ENCODE data around the gene SLC44A3. TPM values are rescaled to one million over a fixed set of nuclear protein-coding genes. Genes with fewer than 3 reads are reported as not detected.

SLC44A3 gene
- total RNA-seq, 2 donors from 2014 or later, result 5.5 to 6.3 TPM

DNA sequence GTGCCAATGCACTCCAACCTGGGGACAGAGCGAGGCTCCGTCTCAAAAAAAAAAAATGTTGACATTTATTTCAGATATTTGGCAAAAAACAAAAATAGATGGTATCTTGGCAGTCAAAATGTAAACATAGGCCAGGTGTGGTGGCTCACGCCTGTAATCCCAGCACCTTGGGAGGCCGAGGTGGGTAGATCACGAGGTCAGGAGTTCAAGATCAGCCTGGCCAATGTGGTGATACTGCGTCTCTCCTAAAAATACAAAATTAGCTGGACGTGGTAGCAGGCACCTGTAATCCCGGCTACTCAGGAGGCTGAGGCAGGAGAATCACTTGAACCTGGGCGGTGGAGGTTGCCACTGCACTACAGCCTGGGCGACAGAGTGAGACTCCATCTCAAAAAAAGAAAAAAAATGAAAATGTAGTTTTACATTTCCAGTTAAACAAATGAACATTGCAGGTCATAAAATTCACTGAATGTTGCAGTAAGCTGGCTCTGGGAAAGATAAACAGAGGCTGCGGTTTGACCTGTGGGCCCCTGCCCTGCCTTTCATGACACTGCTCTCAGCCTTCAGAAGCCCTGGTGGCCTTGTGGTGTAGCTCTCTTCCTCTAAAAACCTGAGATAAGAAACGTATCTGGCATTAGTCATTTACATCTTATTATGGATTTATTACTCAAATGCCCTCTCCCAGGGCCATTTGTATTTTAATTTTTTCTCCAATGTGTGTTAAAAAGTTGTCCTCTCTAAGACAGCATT is 12.2 kb upstream of the SLC44A3 start:
- H3K27ac Mint-ChIP-seq, result no peak overlapping the region
- H3K4me1 ChIP-seq (ENCODE audit: control insufficient read depth, insufficient read depth, low read length), result peaks cover 14% of the 10 kb centered on the region
- peaks cover 13% of the 10 kb centered on the region for H3K9me3 ChIP-seq (ENCODE audit: control insufficient read depth, low read length)
- no peak overlapping the region for H3K9ac ChIP-seq (ENCODE audit: extremely low read depth, low read length, poor library complexity, severe bottlenecking)
- no peaks in the 10 kb centered on the region for H3K36me3 ChIP-seq (ENCODE audit: control insufficient read depth, insufficient read depth, low read length)
- no peak overlapping the region for H3K4me3 Mint-ChIP-seq
- H3K9me3 Mint-ChIP-seq, result peaks cover 12% of the 10 kb centered on the region
- TF ChIP-seq, protein P1, sequence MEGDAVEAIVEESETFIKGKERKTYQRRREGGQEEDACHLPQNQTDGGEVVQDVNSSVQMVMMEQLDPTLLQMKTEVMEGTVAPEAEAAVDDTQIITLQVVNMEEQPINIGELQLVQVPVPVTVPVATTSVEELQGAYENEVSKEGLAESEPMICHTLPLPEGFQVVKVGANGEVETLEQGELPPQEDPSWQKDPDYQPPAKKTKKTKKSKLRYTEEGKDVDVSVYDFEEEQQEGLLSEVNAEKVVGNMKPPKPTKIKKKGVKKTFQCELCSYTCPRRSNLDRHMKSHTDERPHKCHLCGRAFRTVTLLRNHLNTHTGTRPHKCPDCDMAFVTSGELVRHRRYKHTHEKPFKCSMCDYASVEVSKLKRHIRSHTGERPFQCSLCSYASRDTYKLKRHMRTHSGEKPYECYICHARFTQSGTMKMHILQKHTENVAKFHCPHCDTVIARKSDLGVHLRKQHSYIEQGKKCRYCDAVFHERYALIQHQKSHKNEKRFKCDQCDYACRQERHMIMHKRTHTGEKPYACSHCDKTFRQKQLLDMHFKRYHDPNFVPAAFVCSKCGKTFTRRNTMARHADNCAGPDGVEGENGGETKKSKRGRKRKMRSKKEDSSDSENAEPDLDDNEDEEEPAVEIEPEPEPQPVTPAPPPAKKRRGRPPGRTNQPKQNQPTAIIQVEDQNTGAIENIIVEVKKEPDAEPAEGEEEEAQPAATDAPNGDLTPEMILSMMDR (conservative IDR thresholded peaks at IDR 0.05), result peak; percentile 48
- DNase-seq, result no peak
- H3K4me1 Mint-ChIP-seq, result peaks cover 25% of the 10 kb centered on the region
- H3K4me3 ChIP-seq (ENCODE audit: low read length), result no peak overlapping the region
- H3K27me3 Mint-ChIP-seq (ENCODE audit: insufficient read depth), result peaks cover 6% of the 10 kb centered on the region
- no peak overlapping the region for H3K27ac ChIP-seq (ENCODE audit: low read depth, low read length)
- peaks cover 9% of the 10 kb centered on the region for H3K36me3 Mint-ChIP-seq (ENCODE audit: low read depth)
- H3K27me3 ChIP-seq (ENCODE audit: control insufficient read depth, insufficient read depth, low read length, poor library complexity, severe bottlenecking), result no peaks in the 10 kb centered on the region
- WGBS, 2 experiments (ENCODE audit: insufficient coverage in 1 of 2, insufficient read length in 1 of 2), result 83% methylated on average over 10 to 12 of the region's 12 CpGs

DNA sequence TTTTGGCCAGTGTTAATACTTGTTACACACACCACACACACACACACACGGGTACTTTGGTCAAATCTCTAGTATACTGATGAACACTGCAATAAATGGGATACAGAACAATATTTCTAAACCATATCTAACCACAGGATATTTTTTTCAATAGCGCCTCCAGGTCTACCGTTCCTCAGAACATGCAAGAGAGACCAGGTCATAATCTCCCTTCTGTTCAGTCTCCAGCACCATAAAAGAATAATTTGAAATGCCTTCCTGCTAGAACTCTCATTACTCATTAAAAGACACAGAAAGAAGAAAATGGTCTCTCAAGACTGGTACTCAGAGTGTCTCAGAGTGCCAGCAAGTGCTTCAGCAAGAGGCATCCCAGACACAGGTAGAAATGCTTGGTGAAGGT is 11.5 kb upstream of the SLC44A3 start:
- no peak overlapping the region for H3K27ac ChIP-seq (ENCODE audit: low read depth, low read length)
- TF ChIP-seq, protein P1 (conservative IDR thresholded peaks at IDR 0.05), result no peak

GRCh38 chr1:94812985-94813384 is 7.2 kb upstream of the SLC44A3 start:
- no peak overlapping the region for H3K27ac ChIP-seq (ENCODE audit: low read depth, low read length)
- no peak for DNase-seq
- H3K4me1 ChIP-seq (ENCODE audit: control insufficient read depth, insufficient read depth, low read length), result no peaks in the 10 kb centered on the region
- H3K4me3 Mint-ChIP-seq, result no peak overlapping the region
- no peak overlapping the region for H3K9ac ChIP-seq (ENCODE audit: extremely low read depth, low read length, poor library complexity, severe bottlenecking)
- no peaks in the 10 kb centered on the region for H3K36me3 ChIP-seq (ENCODE audit: control insufficient read depth, insufficient read depth, low read length)
- no peaks in the 10 kb centered on the region for H3K27me3 ChIP-seq (ENCODE audit: control insufficient read depth, insufficient read depth, low read length, poor library complexity, severe bottlenecking)
- H3K9me3 ChIP-seq (ENCODE audit: control insufficient read depth, low read length), result peaks cover 58% of the 10 kb centered on the region
- H3K27me3 Mint-ChIP-seq (ENCODE audit: insufficient read depth), result peaks cover 6% of the 10 kb centered on the region
- peaks cover 5% of the 10 kb centered on the region for H3K4me1 Mint-ChIP-seq
- peaks cover 58% of the 10 kb centered on the region for H3K9me3 Mint-ChIP-seq
- H3K36me3 Mint-ChIP-seq (ENCODE audit: low read depth), result peaks cover 41% of the 10 kb centered on the region
- TF ChIP-seq, protein P1 (conservative IDR thresholded peaks at IDR 0.05), result no peak
- no peak overlapping the region for H3K27ac Mint-ChIP-seq
- H3K4me3 ChIP-seq (ENCODE audit: low read length), result peak overlapping the region; percentile 74
- WGBS, 2 experiments (ENCODE audit: insufficient coverage in 1 of 2, insufficient read length in 1 of 2), result 76 to 80% methylated on average over 1 to 4 of the region's 4 CpGs

More for the DNA sequence above, 11.5 kb upstream of the SLC44A3 start:
- Mint-ChIP-seq H3K4me3 (no peak overlapping the region), H3K36me3 (ENCODE audit: low read depth) (peaks cover 15% of the 10 kb centered on the region), H3K4me1 (peaks cover 22% of the 10 kb centered on the region), H3K27me3 (ENCODE audit: insufficient read depth) (peaks cover 6% of the 10 kb centered on the region), H3K9me3 (peaks cover 20% of the 10 kb centered on the region), H3K27ac (no peak overlapping the region)
- no peaks in the 10 kb centered on the region for H3K27me3 ChIP-seq (ENCODE audit: control insufficient read depth, insufficient read depth, low read length, poor library complexity, severe bottlenecking)
- H3K4me3 ChIP-seq (ENCODE audit: low read length), result no peak overlapping the region
- DNase-seq, result no peak
- H3K36me3 ChIP-seq (ENCODE audit: control insufficient read depth, insufficient read depth, low read length), result no peaks in the 10 kb centered on the region
- H3K4me1 ChIP-seq (ENCODE audit: control insufficient read depth, insufficient read depth, low read length), result peaks cover 11% of the 10 kb centered on the region
- H3K9ac ChIP-seq (ENCODE audit: extremely low read depth, low read length, poor library complexity, severe bottlenecking), result no peak overlapping the region
- peaks cover 21% of the 10 kb centered on the region for H3K9me3 ChIP-seq (ENCODE audit: control insufficient read depth, low read length)
- 93 to 100% methylated on average over 2 to 3 of the region's 3 CpGs for WGBS, 2 experiments (ENCODE audit: insufficient coverage in 1 of 2, insufficient read length in 1 of 2)
